NK-92 (cell line): ENCODE data around the gene PCYOX1L.

Experiments used
- DNase-seq: peaks from one replicate; lab custom pipeline; 2025; ENCODE audit not compliant: unreplicated experiment; lab: John Stamatoyannopoulos, UW

Gene PCYOX1L

DNA sequence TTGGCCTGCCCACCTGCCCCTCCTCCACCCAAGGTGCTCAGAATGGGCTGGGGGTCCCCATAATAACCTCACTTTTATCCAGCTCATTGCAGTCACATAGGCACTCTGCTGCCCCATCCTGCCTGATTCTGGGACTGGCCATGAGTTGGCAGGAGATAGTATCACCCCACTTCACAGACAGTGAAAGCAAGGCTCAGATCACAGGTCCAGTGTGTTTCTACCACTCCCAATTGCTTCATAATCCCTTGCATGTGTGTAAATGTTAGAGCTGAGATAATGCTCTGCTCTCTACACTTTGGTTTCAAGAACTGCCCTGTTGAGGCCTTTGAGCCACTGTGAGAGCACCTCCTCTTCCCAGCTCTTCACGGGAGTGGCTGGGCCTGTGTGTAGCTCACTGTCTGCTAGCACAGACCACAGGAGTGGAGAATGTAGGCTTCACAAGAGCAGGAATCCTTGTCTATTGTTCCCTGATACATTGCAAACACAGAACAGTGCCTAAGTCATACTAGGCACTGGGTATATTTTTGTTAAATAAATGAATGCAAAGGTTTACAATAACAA is 8.4 kb downstream of the PCYOX1L start:
- no peak for DNase-seq

- DNase-seq, result no peak
Measured at GRCh38 chr5:149367249-149367971, 9.6 kb downstream of the PCYOX1L start.

DNA sequence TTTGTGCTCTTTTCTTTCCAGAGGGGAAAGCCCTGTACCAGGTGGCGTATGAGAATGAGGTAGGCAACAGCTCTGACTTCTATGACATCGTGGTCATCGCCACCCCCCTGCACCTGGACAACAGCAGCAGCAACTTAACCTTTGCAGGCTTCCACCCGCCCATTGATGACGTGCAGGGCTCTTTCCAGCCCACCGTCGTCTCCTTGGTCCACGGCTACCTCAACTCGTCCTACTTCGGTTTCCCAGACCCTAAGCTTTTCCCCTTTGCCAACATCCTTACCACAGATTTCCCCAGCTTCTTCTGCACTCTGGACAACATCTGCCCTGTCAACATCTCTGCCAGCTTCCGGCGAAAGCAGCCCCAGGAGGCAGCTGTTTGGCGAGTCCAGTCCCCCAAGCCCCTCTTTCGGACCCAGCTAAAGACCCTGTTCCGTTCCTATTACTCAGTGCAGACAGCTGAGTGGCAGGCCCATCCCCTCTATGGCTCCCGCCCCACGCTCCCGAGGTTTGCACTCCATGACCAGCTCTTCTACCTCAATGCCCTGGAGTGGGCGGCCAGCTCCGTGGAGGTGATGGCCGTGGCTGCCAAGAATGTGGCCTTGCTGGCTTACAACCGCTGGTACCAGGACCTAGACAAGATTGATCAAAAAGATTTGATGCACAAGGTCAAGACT is 10.3 kb downstream of the PCYOX1L start:
- no peak for DNase-seq

GRCh38 chr5:149370878-149371277 is 13.0 kb downstream of the PCYOX1L start:
- DNase-seq, result no peak

DNA sequence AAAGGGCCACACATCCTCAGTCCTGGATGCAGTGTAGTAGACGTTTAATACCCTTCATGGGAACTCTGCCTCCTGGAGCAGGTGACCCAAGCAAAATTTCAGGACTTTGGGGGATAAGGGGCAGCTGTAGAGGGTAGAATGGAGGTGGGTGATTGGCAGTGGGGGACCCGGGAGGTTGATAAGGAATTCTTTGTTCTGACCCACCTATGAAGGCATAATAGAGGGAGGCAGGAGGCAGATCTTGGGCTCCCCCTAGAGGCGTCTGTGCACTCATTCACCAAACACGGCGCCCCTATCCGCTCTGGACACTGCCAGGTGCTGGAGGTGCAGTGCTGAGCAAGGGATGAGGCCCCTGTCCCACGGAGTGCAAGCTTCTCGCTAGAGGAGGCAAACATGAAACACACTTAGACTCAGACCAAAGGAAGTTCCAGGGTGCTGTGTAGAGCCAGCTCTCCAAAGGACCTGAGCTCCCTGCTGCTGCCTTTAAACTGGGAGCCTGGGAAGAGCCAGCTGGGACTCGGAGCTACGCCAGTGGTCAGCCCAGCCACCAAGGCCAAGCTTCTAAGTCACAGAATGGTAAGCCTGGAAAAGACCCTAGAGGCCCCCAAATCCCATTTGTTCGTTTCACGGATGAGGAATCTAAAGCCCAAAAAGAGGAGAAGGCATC is 13.6 kb downstream of the PCYOX1L start:
- DNase-seq, result no peak

DNA sequence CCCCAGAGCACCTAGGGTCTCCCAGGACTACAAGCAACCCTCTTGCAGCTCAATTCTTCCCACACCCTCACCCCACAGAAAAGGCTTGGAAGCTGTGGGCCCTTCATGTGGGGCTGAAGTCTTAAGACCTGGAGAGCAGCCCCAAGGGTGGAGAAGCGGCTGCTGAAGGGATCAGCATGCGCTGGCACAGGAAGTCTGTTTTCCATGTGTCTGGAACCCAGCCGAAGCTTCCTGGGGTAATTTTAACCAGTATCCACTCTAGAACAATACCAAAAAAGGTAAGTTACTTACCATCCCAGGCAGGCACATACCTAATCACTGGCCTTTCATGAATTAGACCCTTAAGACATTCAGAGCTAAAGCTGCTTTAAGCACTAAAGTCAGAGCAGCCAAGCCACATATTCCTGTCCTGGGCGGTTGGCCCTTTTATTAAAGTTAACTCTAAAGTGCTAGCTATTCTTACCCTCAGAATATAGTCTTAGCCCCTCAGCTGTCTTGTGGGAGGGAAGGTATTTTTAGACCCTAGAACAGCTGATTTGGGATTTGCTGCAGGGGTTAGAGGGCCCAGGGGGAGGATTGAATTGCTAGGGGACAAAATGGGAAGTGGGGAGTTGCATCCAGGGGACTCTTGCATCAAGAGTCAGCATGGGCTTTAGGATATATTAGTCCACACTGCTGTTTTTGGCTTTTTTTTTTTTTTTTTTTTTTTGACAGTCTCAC is 14.4 kb downstream of the PCYOX1L start:
- DNase-seq, result no peak

- DNase-seq, result no peak
Measured at GRCh38 chr5:149372932-149373331, 15.1 kb downstream of the PCYOX1L start.

DNA sequence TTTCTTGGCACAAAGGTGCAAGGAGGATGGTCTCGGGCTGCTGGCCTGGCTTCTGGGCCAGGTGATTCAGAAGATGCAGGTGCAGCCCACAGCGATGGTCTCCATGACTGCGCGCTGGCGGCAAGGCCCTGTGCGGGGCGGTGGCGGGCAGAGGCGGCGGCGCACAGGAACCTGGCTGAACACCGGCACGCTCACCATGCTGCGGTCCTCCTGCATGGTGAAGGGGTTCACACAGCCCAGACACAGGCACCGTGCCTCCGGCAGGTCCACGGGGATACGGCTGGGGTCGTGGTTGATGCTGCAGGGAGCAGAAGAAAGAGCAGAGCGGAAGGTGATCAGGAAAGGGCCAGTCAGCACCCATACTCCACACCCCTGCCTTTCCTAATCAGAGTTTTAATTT is 16.5 kb downstream of the PCYOX1L start:
- DNase-seq, result no peak

GRCh38 chr5:149374801-149375200 is 17.0 kb downstream of the PCYOX1L start:
- no peak for DNase-seq

DNA sequence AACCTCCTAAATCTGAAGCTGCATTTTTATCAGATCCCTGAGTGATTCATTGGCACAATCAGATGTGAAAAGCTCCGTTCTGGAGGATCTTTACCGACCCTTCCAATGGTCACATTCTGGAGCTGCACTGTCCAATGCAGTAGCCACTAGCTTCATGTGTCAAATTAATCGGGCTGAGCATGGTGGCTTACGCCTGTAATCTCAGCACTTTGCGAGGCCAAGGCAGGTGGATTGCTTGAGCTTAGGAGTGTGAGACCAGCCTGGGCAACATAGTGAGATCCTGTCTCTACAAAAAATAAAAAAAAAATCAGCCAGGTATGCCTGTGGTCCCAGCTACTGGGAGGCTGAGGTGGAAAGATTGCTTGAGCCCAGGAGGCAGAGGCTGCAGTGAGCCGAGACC is 17.6 kb downstream of the PCYOX1L start:
- DNase-seq, result no peak

- DNase-seq, result no peak
Measured at GRCh38 chr5:149376104-149376503, 18.3 kb downstream of the PCYOX1L start.

DNA sequence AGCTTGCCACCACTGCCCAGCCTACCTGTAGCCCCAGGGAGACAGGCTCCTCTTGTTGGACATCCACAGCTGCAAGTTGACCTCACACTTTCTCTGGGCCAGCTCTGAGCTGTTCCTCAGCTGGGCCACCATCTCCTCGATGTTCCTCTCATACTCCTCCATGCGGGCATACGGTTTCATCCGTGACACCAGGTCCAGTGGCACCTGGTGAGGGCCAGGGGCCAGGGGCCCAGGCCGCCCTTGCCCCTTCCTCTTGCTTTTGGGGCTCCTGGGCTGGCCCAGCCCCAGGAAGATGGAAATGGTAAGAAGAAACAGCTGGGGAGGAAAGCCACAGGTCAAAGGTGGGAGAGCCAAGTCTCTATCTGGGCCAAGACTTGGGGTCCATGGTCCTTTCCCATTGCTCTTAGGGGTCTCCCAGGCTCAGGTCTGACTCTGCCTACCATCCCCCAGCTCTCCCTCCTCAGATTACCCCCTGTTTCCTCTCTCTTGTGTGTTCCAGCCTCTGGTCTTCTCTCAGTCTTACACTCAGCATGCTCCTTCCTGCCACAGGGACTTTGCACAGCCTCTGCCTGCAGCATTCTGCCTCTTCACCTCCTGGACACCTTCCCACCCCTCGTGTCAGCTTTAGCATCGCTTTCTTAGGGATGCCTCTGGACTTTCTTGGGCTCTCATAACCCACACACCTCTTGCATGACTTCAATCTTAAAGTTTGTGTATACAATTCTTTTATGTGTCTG is 19.0 kb downstream of the PCYOX1L start:
- DNase-seq, result no peak

DNA sequence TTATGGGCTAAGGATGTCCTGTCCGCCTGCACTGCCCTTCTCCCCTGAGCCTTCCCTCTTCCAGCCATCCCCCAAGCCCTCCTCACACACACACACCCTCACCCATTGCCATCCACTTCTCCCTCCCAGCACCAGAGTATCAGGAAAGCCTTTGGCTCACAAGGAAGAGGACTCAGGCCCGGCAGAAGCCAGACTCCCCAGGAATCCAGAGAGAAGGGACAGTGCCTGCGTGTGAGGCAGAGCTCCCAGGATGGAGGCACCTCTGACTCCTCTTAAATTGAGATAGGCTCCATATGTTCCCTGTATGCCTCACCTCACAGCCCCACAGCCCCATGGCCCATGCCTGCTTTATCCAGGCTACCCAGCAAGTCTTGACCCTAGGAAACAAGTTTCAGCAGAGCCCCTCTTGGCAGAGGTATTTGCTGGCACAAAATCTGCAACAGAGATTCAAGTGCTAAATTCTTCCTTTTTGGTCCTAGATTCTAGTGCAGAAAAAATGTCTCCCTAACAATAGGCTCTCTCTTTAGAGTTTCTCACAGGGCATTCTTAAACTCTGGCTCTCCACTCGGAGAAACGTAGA is 20.5 kb downstream of the PCYOX1L start:
- DNase-seq, result no peak

DNA sequence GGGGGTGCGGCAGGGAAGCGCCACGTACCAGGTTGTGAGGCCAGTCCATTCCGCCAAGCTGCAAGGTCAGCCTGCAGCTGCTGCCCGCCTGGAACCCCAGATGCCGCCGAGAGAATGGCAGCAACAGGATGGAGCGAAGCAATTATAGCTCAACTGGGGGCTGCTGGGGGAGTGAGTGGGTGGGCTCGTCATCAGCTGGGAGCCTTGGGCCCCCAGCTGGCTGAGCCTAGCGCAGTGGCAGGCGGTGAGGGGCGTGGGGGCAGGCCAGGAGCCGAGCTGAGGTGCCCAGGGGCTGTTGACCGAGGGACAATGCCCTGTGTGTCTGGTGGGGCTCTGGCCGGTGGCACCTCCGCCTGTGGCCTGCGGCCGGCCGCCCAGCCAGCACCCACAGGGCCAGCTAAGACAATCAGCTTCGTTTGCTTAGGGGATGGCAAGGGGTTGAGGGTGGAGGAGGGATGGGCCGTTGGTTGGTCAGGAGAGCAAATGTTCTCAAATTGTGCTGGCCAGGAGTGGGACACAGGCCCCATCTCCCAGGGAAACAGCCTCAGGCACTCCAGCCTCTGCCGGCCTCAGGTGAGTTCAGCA is 21.4 kb downstream of the PCYOX1L start, which contains the start of gene IL17B:
Gene IL17B (minus strand): TSS at position 116 of the 585 bp plus-strand sequence. CDS start 67 bp downstream, at position 49.
- DNase-seq, result no peak

DNA sequence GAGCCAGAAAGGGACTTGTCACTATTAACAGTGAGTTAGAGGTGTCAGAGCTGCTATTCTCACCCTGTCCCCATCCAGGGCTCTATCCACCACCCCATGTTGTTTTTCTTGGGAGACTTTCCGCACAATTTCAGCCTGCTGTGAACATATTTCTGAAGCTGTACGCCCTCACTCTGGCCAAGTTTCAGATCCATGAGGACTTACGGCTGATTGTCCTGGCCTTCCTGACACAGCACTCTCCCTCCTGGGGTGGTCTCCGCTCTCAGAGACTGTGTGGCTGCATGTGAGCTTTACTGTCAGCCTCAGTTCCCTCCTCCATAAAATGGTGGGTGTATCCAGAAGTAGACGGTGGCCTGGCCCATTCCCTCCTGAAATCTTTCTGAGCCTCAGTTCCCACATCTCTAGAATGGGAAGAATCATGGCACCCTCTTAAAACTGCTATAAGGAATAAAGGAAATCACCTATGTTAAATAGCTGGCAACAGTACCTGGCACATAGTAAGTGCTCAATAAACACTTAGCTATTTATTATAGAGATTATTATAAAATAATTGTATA is 22.1 kb downstream of the PCYOX1L start:
- DNase-seq, result no peak

DNA sequence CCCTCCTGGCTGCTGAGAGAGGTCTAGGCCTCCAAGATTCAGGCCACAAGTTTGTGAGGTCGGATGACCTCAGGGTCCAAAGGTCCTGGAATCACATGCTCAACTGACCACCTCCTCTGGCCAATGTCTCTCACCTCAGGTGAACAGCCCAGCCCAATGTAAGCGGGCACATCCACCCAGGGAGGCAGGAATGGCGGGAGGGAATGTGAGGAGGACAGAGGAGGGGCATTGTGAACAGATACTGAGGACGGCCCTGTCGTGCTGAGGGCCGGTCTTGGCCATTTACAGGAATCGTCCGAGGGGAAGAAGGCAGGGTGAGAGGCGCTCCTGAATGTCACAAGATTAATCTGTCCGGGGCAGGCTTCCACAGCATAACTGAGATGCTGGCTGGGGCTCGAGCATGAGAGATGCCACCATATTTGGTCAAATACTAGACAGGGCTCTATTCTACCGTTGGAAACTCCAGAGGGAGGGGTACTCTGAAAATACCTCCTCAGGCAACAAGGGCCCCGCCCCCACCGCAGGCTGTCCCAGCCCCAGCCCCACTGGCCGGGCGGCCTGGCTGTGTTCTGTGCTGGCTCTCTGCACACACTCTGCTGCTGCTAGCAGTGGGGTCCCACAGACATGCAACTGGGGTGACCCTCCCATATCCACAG is 22.7 kb downstream of the PCYOX1L start:
- DNase-seq, result no peak

DNA sequence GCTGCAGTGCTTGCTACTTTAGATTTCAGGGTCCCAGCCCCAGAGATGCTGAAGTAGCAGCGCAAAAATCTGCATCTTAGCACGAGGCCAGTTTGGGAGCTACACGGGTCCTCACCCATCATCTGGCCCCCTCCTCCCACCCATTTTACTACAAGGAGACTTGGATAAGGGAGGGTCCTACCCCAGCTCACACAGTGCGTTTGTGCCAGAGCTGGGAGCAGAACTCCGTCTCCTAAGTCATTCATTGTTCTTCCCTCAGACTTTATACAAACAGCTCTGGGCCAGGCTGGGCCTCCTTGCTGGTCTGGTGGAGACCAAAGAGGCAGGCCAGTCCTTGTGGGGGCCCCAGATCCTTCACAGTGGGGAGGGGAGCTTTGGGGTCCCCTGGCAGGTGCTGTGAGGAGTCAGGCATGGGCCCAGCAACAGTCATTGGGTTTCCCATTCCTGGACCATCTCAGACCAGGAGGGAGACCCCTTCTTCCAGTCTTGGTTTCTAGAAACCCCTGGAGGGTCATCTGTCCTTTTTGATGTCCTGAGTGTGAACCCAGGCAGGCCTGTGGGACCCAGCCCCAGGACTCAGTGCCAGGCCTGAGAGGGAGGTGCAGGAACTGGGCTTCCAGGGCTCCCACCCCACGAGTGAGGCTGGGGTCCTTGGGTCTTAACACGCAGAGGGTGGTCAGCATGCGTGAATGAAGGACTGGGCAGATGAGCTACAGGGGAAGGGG is 23.6 kb downstream of the PCYOX1L start:
- DNase-seq, result no peak

DNA sequence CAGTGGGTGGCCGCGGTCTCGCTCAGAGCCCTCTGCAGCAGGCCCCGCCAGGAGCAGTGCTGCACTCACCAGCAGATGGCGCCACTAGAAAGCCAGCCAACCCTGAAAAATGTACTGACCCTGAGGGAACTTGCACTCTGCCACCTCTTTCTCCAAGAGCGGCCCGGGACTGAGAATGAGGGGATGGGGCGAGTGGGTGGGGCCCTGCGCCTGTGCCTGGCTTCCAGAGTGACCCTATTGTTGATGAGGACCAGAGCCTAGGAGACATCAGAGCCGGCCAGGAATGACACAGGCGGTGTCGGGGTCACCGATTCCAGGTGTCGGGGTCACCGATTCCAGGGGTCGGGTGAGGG is 24.1 kb downstream of the PCYOX1L start:
- DNase-seq, result no peak
